ENCODE data around the gene BLMH.

BLMH gene

GRCh38 chr17:30221346-30221745 is 70.4 kb downstream of the BLMH start:
- no peak for TF ChIP-seq CTCF (IDR thresholded peaks at IDR 0.05)
- Histone ChIP-seq H2AFZ (no peak overlapping the region), H3K9ac (no peak overlapping the region), H3K9me3 (ENCODE audit: control insufficient read depth, low read length) (no peaks in the 10 kb centered on the region), H3K4me2 (ENCODE audit: low read length) (no peak overlapping the region), H3K4me3 (ENCODE audit: low read depth, low read length) (no peak overlapping the region), H3K79me2 (no peaks in the 10 kb centered on the region), H3K36me3 (ENCODE audit: control insufficient read depth, insufficient read depth, low read length) (no peaks in the 10 kb centered on the region), H3K27ac (no peak overlapping the region), H3K4me1 (peaks cover 11% of the 10 kb centered on the region), H3K27me3 (ENCODE audit: control insufficient read depth, insufficient read depth, low read length) (no peaks in the 10 kb centered on the region)

GRCh38 chr17:30220414-30220813 is 71.3 kb downstream of the BLMH start:
- no peaks in the 10 kb centered on the region for H3K79me2 ChIP-seq
- H3K9me3 ChIP-seq (ENCODE audit: control insufficient read depth, low read length), result no peaks in the 10 kb centered on the region
- no peaks in the 10 kb centered on the region for H3K36me3 ChIP-seq (ENCODE audit: control insufficient read depth, insufficient read depth, low read length)
- TF ChIP-seq CTCF (IDR thresholded peaks at IDR 0.05), result no peak
- peaks cover 3% of the 10 kb centered on the region for H3K4me1 ChIP-seq
- no peak overlapping the region for H2AFZ ChIP-seq
- no peaks in the 10 kb centered on the region for H3K27me3 ChIP-seq (ENCODE audit: control insufficient read depth, insufficient read depth, low read length)
- no peak overlapping the region for H3K4me3 ChIP-seq (ENCODE audit: low read depth, low read length)
- no peak overlapping the region for H3K27ac ChIP-seq
- no peak overlapping the region for H3K9ac ChIP-seq
- no peak overlapping the region for H3K4me2 ChIP-seq (ENCODE audit: low read length)

GRCh38 chr17:30219833-30220232 is 71.9 kb downstream of the BLMH start:
- H3K36me3 ChIP-seq (ENCODE audit: control insufficient read depth, insufficient read depth, low read length), result no peaks in the 10 kb centered on the region
- H2AFZ ChIP-seq, result no peak overlapping the region
- no peak overlapping the region for H3K9ac ChIP-seq
- no peaks in the 10 kb centered on the region for H3K79me2 ChIP-seq
- H3K4me3 ChIP-seq (ENCODE audit: low read depth, low read length), result no peak overlapping the region
- H3K27ac ChIP-seq, result no peak overlapping the region
- no peaks in the 10 kb centered on the region for H3K27me3 ChIP-seq (ENCODE audit: control insufficient read depth, insufficient read depth, low read length)
- no peak for TF ChIP-seq CTCF (IDR thresholded peaks at IDR 0.05)
- H3K4me2 ChIP-seq (ENCODE audit: low read length), result no peak overlapping the region
- H3K4me1 ChIP-seq, result no peaks in the 10 kb centered on the region
- H3K9me3 ChIP-seq (ENCODE audit: control insufficient read depth, low read length), result no peaks in the 10 kb centered on the region

GRCh38 chr17:30219315-30219714 is 72.4 kb downstream of the BLMH start:
- Histone ChIP-seq H3K4me3 (ENCODE audit: low read depth, low read length) (no peak overlapping the region), H3K9me3 (ENCODE audit: control insufficient read depth, low read length) (no peaks in the 10 kb centered on the region), H3K27ac (no peak overlapping the region), H3K4me1 (no peaks in the 10 kb centered on the region), H3K36me3 (ENCODE audit: control insufficient read depth, insufficient read depth, low read length) (no peaks in the 10 kb centered on the region), H2AFZ (no peak overlapping the region), H3K9ac (no peak overlapping the region), H3K4me2 (ENCODE audit: low read length) (no peak overlapping the region), H3K27me3 (ENCODE audit: control insufficient read depth, insufficient read depth, low read length) (no peaks in the 10 kb centered on the region), H3K79me2 (no peaks in the 10 kb centered on the region)
- TF ChIP-seq CTCF (IDR thresholded peaks at IDR 0.05), result no peak

GRCh38 chr17:30218799-30219198 is 72.9 kb downstream of the BLMH start:
- Histone ChIP-seq H3K4me3 (ENCODE audit: low read depth, low read length) (no peak overlapping the region), H3K27me3 (ENCODE audit: control insufficient read depth, insufficient read depth, low read length) (no peaks in the 10 kb centered on the region), H2AFZ (no peak overlapping the region), H3K9ac (no peak overlapping the region), H3K27ac (no peak overlapping the region), H3K4me2 (ENCODE audit: low read length) (no peak overlapping the region), H3K79me2 (no peaks in the 10 kb centered on the region), H3K36me3 (ENCODE audit: control insufficient read depth, insufficient read depth, low read length) (no peaks in the 10 kb centered on the region), H3K9me3 (ENCODE audit: control insufficient read depth, low read length) (no peaks in the 10 kb centered on the region), H3K4me1 (no peaks in the 10 kb centered on the region)
- TF ChIP-seq CTCF (IDR thresholded peaks at IDR 0.05), result no peak
